ENCODE results near the gene AMHR2. TPM values are rescaled to one million over a fixed set of nuclear protein-coding genes. Genes with fewer than 3 reads are reported as not detected.
"Not testable (repeated sequence)": the region's sequence is repeated elsewhere in the genome, so short reads cannot be mapped to it uniquely, and the experiment has no call there.

The AMHR2 gene
- total RNA-seq, 1 donor from 2014 or later, result not detected

GRCh38 chr12:53414756-53415417, 8.8 kb upstream of the AMHR2 start:
- intact Hi-C loops (cut with micrococcal nuclease), result no loop called here

DNA sequence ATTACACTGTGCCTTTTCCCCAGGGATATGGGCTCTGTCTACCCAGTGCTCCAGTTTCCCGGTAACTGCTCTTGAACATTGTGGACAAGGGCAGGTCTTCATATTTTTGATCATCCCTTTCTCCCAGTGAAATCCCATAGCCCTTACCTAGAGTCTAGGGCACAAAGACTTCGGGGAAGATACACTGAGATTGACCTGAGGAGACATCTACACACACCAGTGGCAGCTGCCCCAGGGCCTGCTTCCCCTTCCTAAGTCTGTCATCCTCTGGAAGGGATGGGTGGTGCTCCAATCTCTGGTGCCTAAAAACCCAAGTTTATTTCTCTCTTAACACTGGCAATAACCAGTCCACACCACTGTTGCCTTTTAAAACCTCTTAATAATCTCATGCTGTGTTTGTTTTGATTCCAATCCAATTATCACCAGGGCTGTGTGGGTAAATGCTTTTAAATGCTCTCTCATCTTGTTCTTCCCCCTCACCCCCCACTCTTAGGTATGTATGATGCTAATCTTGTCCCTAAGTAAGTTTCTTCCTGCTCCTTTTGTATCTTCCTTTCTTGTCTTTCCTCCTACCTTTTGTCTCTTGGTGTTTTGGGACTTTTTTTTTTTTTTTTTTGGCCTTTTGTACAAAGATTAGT, 7.8 kb upstream of the AMHR2 start:
- intact Hi-C loops (cut with micrococcal nuclease), result not testable (repeated sequence)

DNA sequence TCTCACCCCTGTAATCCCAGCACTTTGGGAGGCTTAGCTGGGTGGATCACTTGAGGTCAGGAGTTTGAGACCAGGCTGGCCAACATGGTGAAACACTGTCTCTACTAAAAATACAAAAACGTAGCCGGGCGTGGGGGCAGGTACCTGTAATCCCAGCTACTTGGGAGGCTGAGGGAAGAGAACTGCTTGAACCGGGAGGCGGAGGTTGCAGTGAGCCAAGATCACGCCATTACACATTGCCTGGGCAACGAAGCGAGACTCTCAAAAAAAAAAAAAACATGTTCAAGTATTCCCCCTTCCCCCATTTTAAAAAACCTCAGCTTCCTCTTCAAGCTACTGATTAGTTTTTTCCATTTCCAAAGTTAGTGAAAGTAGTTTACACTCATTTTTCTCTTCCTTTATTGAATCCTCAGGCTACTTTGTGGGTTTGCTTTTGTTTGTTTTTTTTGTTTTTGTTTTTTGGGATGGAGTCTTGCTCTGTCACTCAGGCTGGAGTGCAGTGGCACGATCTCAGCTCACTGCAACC, 6.3 kb upstream of the AMHR2 start:
- intact Hi-C loops (cut with micrococcal nuclease), result not testable (repeated sequence)

GRCh38 chr12:53418221-53418620, 5.4 kb upstream of the AMHR2 start:
- intact Hi-C loops (cut with micrococcal nuclease), result no loop called here

GRCh38 chr12:53419756-53420155, 3.9 kb upstream of the AMHR2 start:
- intact Hi-C loops (cut with micrococcal nuclease), result no loop called here

DNA sequence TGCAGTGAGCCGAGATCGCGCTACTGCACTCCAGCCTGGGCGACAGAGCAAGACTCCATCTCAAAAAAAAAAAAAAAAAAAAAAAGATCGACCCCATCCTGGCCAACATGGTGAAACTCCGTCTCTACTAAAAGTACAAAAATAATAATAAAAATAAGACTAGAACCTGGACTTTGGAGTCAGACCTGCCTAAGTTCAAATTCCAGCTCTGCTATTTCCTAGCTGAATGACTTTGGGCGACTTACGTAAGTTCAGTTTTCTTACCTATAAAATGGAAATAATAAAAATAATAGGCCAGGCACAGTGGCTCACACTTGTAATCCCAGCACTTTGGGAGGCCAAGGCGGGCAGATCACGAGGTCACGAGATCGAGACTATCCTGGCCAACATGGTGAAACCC, 1.4 kb upstream of the AMHR2 start:
- intact Hi-C loops (cut with micrococcal nuclease), result not testable (repeated sequence)

- intact Hi-C loops (cut with micrococcal nuclease), result no loop called here
Measured at GRCh38 chr12:53424626-53425514, 1.2 kb downstream of the AMHR2 start.

- intact Hi-C loops (cut with micrococcal nuclease), result no loop called here
Measured at GRCh38 chr12:53425515-53426150, 2.0 kb downstream of the AMHR2 start.

DNA sequence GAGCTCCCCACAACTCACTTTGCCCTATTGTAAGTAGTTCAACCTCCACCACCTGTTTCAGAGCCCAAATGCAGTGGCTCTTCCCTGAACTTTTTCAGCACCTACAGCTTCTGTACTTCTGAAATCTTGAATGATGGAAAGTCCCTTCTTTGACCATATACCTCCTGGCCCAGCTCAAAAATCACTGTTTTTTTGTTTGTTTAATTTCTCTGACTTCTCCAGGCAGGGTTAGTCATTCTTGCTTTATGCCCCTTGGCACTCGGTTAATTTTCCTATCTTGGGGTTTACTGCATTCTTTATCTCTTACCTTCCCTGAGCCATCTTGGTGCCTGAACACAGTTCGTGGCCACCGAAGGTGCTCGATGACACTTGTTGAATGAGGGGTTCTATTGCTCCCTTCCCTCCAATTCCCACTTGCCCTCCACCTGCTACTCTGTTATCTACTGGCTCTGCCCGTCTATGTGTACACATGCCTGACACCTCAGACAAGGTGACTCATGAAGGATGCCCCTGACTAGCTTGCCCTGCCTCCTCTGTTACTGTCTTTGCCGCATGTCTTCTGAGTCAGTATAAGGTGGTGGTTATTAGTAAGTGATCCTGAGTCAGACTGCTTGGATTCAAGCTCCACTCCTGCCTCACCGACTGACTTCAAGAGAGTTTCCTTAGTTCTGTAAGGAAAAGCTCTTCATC, 4.4 kb downstream of the AMHR2 start:
- intact Hi-C loops (cut with micrococcal nuclease), result no loop called here

- intact Hi-C loops (cut with micrococcal nuclease), result no loop called here
Measured at GRCh38 chr12:53428741-53429140, 5.1 kb downstream of the AMHR2 start.

DNA sequence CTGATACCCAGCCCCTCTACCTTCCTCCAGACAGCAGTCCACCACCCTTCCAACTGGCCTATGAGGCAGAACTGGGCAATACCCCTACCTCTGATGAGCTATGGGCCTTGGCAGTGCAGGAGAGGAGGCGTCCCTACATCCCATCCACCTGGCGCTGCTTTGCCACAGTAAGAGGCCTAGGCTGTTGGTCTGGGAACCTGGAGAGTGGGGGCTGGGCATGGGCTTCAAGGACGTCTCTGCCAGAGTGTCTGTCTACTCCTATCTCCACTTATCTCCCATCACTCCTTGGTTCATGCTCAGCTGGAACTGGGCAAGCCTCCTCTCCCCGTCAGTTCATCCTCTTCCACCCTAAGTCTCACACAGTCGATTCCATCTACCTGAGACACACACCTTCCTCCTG, 6.5 kb downstream of the AMHR2 start:
- intact Hi-C loops (cut with micrococcal nuclease), result no loop called here

DNA sequence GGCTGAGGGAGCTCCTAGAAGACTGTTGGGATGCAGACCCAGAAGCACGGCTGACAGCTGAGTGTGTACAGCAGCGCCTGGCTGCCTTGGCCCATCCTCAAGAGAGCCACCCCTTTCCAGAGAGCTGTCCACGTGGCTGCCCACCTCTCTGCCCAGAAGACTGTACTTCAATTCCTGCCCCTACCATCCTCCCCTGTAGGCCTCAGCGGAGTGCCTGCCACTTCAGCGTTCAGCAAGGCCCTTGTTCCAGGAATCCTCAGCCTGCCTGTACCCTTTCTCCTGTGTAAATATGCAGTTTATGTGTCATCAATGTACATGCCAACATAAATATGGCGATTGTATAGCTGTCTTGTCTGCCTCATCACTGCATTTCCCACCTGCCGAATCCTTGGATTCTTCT, 7.5 kb downstream of the AMHR2 start:
- intact Hi-C loops (cut with micrococcal nuclease), result no loop called here

- intact Hi-C loops (cut with micrococcal nuclease), result not testable (repeated sequence)
Measured at GRCh38 chr12:53435326-53435725, 11.7 kb downstream of the AMHR2 start.

DNA sequence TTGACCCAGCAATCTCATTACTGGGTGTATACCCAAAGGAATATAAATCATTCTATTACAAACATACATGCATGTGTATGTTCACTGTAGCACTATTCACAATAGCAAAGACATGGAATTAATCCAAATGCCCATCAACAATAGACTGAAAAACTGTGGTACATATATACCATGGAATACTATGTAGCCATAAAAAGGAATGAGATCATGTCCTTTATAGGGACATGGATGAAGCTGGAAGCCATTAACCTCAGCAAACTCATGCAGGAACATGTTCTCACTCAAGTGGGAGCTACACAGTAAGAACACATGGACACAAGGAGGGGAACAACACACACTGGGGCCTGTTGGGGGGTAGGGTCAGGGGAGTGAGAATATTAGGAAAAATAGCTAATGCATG, 15.9 kb downstream of the AMHR2 start:
- intact Hi-C loops (cut with micrococcal nuclease), result not testable (repeated sequence)

DNA sequence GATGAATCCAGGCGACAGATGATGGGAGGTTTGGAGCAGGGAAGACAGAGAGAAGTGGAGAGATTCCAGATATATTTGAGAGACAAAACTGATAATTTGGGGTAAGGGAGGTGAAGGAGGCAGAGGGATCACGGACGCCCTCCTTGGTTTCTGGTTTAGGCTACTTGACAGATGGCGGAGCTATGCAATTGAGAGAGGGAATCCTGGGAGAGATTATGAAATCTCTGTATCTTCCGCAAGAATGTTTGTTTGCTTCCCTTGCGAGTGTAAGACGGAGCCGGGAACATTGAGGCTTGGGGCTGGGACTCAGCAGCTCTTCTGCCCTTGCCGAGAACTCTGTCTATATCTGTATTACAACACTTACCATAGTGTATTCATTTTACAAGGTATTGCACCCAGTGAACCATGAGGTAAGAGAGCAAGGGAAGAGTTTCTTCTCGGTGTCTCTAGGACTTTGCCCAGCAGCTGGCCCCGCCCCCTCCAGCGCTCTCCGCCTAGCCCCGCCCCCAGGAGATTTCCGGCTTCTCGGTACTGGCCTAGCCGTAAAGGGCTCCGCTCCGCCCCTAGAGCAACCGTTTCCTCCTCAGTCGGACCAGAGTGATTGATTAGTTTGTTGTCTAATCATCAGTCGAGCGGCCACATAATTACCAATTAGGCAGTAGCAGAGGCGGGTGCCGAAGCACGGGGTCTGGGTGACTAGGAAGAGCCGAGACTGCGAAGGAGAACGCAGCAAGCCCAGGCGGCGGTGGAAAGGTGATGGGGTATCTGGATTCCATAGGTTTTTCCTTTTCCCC, 17.6 kb downstream of the AMHR2 start, which contains the start of gene PRR13:
PRR13 (plus strand) TSS at position 695 of the 794 bp plus-strand sequence. CDS start 981 bp downstream, outside the sequence.
- intact Hi-C loops (cut with micrococcal nuclease), result loop anchor here (1.0 to 2.0 kb wide), 4 partner anchors 10 to 185 kb away; partner anchors contain the start of genes ATF7 and SP1

DNA sequence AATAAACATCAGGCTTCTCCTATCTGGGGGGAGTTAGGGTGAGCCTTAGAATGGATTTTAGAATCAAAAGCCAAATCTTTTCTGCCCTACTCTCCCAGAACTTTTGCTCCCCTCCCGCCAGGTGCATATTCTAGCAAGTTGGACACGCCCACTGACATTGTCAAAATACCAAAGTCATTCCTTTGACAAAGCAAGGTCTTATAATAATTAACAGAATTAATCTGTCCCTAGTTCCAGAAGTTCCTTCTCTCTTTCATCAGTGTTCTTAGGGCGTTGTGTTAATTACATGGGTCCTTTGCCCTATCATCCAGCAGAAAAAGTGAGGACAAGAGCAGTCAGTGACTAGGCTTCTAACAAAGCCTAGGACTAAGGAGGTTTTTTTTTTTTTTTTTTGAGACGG, 20.3 kb downstream of the AMHR2 start:
- intact Hi-C loops (cut with micrococcal nuclease), result no loop called here

- intact Hi-C loops (cut with micrococcal nuclease), result not testable (repeated sequence)
Measured at GRCh38 chr12:53444593-53445325, 21.1 kb downstream of the AMHR2 start.

DNA sequence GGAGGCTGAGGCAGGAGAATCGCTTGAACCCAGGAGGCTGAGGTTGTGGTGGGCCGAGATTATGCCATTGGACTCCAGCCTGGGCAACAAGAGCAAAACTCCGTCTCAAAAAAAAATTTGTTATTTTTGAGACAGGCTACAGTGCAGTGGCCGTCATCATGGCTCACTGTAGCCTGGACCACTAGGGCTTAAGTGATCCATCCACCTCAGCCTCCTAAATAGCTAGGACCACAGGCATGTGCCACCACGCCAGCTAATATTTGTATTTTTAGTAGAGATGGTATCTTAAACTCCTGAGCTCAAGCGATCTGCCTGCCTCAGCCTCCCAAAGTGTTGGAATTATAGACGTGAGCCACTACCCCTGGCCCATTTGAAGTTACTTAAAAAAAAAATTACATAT, 27.3 kb downstream of the AMHR2 start:
- intact Hi-C loops (cut with micrococcal nuclease), result loop anchor here (1.0 to 5.0 kb wide), 4 partner anchors 10 to 444 kb away; partner anchors contain the start of genes EIF4B, MYG1, PFDN5 and PRR13

- intact Hi-C loops (cut with micrococcal nuclease), result loop anchor here (1.0 to 5.0 kb wide), 5 partner anchors 10 to 444 kb away; partner anchors contain the start of genes EIF4B, MYG1, PFDN5 and PRR13
Measured at GRCh38 chr12:53451661-53452158, 28.1 kb downstream of the AMHR2 start, which contains the start of gene PCBP2. Gene PCBP2 (plus strand): TSS chr12:53452102. CDS start chr12:53454801, 2,699 bp downstream.

All from T-helper 2 cell treated with Interferon-gamma antibody and Interleukin-4, amounts not matched to agents 100 ng/mL and 5 ng/mL, for 36 hours (primary cell).